PFSK-1 (cell line): Measurements from ENCODE around the gene IGSF21.

Source experiments
- POLR2AphosphoS5 ChIP-seq: IDR thresholded peaks from 2 replicates; pipeline ENCODE4 v1.6.1; 2012; ENCODE audit warnings: low read depth, mild to moderate bottlenecking, control low read depth, low read length, moderate library complexity
- REST ChIP-seq, 2 experiments: IDR thresholded peaks; 2 replicates each; pipeline versions ENCODE4 v1.6.1 to v1.8.0; 2011 to 2012; ENCODE audit warnings: low read depth in 2 of 2, low read length in 2 of 2, control low read depth in 1 of 2, inconsistent platforms in 1 of 2, mild to moderate bottlenecking in 1 of 2, moderate library complexity in 1 of 2; ENCODE audit not compliant: insufficient read depth in 1 of 2
- SIN3A ChIP-seq: IDR thresholded peaks from 2 replicates; pipeline ENCODE4 v1.6.1; 2012; ENCODE audit warnings: mild to moderate bottlenecking, low read length, moderate library complexity, borderline replicate concordance; ENCODE audit not compliant: insufficient read depth
- TAF1 ChIP-seq: IDR thresholded peaks from 2 replicates; pipeline ENCODE4 v1.6.1; 2012; ENCODE audit warnings: low read length, control low read depth, borderline replicate concordance; ENCODE audit not compliant: insufficient read depth

- no peak for TF ChIP-seq POLR2AphosphoS5
- no peak for TF ChIP-seq REST (IDR thresholded peaks at IDR 0.05; ENCODE audit: insufficient read depth in 1 of 2, low read depth in 2 of 2, low read length in 2 of 2)
- TF ChIP-seq SIN3A: no peak
- TF ChIP-seq TAF1: no peak
Observed at GRCh38 chr1:18205319-18205718, 97.7 kb downstream of the IGSF21 start.
